NCI-H1105 (cell line): ENCODE data around the gene SEMA3F.

Experiments
- DNase-seq: peaks from one replicate; lab custom pipeline; 2025; lab: John Stamatoyannopoulos, UW

Gene SEMA3F

GRCh38 chr3:50154840-50155490, at the start of gene SEMA3F:
Gene SEMA3F (plus strand): TSS chr3:50155324. CDS start chr3:50159623, 4,299 bp downstream.
- no peak for DNase-seq

GRCh38 chr3:50111757-50112156, 43.4 kb upstream of the SEMA3F start:
- DNase-seq: no peak

GRCh38 chr3:50112462-50112861, 42.7 kb upstream of the SEMA3F start:
- no peak for DNase-seq

- DNase-seq: no peak
Measured at GRCh38 chr3:50117120-50117519, 38.0 kb upstream of the SEMA3F start.

GRCh38 chr3:50118237-50118636, 36.9 kb upstream of the SEMA3F start:
- no peak for DNase-seq

GRCh38 chr3:50119786-50120185, 35.3 kb upstream of the SEMA3F start:
- no peak for DNase-seq

GRCh38 chr3:50120364-50121071, 34.6 kb upstream of the SEMA3F start:
- no peak for DNase-seq

- peak; percentile 30 for DNase-seq
Measured at GRCh38 chr3:50121072-50122032, 33.8 kb upstream of the SEMA3F start.

GRCh38 chr3:50122071-50122470, 33.1 kb upstream of the SEMA3F start:
- no peak for DNase-seq

GRCh38 chr3:50122661-50123391, 32.3 kb upstream of the SEMA3F start:
- no peak for DNase-seq

GRCh38 chr3:50123394-50124051, 31.6 kb upstream of the SEMA3F start:
- no peak for DNase-seq

- no peak for DNase-seq
Measured at GRCh38 chr3:50124052-50124799, 30.9 kb upstream of the SEMA3F start.

GRCh38 chr3:50124800-50125178, 30.3 kb upstream of the SEMA3F start:
- no peak for DNase-seq

- DNase-seq: no peak
Measured at GRCh38 chr3:50125541-50126286, 29.4 kb upstream of the SEMA3F start.

- DNase-seq: no peak
Measured at GRCh38 chr3:50126287-50127211, 28.6 kb upstream of the SEMA3F start.

GRCh38 chr3:50127251-50127691, 27.9 kb upstream of the SEMA3F start:
- no peak for DNase-seq

- no peak for DNase-seq
Measured at GRCh38 chr3:50128001-50128400, 27.1 kb upstream of the SEMA3F start.

GRCh38 chr3:50130436-50130835, 24.7 kb upstream of the SEMA3F start:
- no peak for DNase-seq
